DMS153 treated with DMSO at 0.1 percent for 48 hours (cell line): ENCODE measurements around the gene MUC5B.

Experiments used
- DNase-seq: peaks from one replicate; lab custom pipeline; 2025; ENCODE audit not compliant: unreplicated experiment; lab: John Stamatoyannopoulos, UW

Gene MUC5B

DNA sequence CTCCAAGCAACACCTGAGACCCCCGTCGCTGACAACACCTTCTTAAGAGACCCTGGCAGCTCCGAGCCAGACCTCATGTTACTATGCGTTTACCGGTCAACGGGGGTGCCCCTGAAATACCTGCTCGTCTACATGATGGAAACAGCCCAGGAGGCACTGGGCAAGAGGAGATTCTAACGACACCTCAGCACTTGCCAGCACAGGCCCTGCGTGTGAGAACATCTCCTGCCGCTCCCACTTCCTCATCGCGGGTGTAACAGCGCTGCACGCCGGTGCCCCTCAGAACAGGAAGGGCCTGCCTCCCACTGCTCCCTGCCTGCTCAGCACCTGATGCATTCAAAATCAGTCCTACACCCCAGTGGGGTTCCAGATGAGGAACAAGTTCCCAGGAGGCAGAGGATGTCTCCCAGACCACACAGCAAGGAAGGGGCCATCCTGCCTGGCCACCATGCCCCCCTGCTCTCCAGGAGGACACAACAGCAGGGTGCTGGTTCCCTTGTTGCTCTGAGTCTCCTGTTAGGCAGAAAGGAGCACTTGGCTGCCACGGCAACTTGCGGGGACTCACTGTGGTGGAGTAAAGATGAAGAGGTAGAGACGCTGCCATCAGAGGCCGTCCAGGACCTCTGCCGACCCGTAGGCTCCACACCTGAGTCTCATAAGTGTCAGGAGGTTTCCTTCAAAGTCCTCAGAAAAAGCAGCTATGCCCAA lies 84.5 kb downstream of the MUC5B start:
- DNase-seq: no peak

DNA sequence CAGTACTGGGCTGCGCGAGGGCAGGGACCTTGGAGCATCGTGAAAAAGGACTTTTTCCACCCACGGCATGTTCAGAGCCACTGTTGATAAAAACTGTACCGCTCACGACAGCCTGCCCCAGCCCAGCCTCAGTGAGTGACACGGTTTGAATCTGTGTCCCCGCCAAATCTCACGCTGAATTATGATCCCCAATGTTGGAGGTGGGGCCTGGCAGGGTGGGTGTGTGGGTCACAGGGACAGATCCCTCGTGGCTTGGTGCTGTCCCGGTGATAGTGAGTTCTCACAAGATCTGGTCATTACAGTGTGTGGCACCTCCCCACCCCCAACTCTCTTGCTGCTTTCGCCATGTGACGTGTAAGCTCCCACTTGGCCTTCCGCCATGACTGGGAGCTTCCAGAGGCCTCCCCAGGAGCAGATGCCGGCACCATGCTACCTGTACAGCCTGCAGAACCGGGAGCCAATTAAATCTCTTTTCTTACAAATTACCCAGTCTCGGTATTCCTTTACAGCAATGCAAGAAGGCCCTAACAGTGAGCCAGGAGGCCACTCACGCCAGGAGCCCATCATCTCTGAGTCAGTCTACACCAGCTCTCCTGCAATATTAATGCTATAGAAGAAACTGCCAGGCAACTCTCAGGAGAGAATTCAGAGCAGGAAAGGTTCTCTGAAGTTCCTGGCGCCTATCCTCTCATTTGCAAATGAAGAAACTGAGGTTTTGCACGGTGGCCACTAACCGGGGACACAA lies 85.3 kb downstream of the MUC5B start:
- no peak for DNase-seq

DNA sequence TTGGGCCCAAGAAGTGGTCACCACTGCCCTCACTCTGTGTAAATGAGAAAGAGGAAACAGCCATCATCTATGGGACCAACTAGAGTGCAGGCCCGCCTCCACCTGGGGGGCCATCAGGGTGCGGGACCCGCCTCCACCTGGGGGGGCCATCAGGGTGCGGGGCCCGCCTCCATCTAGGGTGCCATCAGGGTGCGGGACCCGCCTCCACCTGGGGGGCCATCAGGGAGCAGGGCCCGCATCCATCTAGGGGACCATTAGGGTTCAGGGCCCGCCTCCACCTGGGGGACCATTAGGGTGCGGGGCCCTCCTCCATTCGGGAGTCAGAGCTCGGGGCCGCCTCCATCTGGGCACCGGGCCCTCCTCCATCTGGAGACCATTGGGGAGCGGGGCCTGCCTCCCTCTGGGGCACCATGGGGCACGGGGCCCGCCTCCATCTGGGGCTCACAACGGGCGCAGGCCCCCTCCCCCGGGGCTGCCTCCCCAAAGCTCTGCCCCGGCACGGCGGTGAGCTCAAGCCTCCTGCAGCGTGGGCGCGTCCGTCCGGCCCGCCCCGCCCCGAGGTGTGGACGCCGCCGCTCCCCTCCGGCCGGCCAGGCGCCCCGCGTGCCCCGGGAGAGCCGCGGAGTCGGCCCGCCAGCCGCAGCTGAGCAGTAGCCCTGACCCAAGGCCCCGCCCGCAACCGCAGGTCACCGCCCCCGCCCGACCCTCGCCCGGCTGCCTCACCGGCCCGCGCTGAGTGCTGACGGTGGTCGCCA lies 86.1 kb downstream of the MUC5B start:
- no peak for DNase-seq

DNA sequence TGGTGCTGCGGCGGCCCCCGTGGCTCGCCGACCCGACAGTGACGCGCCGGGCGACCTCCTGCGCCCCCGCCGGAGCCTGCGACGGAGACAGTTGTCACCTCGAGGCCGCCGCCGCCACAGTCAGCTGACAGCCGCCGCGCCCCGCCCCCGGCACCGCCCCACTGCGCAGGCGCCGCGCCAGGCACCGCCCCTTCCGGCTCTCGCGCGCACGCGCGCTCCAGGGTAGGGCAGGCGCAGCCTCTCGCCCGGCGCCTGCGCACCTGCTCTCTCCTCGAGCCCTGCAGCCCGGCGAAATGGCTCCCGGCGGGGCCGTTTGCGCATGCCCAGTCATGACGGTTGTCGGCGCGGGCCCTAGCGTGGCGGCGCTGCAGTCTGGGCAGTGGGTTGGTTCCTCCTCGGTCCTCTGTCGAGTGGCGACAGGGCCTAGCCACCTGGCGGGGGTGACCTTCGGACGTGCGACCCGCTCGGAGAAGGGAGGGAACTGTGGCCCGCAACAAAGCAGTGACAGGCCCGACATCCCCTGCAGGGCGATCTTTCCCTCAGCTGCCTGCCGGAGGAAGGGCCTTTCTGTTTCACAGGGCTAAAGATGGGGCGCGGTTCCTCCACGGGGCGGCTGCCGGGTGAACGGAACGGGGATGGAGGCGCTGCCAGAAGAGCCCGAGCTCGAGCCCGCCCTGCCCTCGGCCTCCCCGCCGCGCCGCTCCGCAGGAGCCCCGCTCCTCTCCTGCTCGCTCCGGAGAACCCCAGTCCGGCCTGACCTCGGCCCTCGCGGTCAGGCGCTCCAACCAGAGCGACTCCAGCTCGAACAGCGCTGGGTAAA lies 86.8 kb downstream of the MUC5B start, which contains the start of gene TOLLIP:
TOLLIP (minus strand) TSS at position 135 of the 820 bp plus-strand sequence; CDS start at position 1, 134 bp downstream.
- peak; percentile 74 for DNase-seq

DNA sequence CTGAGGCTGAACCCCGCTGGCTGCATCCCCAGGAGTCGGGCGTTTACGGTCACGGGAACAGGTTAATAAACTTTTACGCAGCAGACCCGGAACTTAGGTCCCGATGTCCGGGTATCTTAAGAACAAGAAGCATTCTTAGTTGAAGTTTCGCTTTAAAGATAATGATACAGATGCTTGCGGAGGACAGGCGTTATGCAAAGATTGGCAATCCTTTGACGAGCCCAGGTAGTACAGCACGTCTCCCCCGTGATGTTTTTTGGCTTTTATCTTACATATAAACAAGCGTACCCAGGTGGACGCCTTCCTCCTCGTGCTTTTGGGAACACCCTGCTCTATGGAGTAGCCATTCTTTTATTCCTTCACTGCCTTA lies 87.4 kb downstream of the MUC5B start:
- no peak for DNase-seq

DNA sequence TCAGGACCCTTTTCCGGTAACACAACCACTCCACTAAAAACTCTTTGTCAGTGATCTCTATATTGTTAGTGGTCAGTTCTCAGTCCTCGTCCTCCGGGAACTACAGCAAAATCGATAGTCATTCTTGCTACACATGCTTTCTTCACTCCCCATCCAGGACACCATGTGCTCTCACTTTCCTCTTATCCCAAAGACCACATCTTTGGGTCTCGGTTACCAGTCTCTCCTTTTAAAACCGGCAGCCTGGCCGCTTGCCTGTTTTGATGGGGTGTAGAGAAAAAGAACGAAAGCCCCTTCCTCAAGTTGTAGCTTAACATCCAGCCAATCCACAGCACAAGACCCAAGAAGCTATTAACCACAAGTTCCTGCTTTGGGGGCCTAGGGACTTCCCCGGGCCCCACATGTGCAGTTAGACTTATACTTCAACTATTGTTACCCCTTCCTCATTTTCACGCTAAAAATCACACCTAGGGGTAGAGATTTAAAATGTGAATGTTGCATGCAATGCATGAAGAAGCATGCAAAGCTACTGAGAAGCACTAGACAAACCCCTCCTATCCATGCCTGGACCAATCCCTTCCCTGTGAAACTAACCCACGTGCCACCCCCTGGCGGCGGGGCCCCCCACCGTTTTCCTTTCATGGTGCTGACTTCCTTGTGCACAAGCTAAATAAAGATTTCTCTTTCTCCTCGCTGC lies 88.1 kb downstream of the MUC5B start:
- no peak for DNase-seq
